ENCODE data around the gene TRMT1L. TPM values are rescaled to one million over a fixed set of nuclear protein-coding genes. Genes with fewer than 3 reads are reported as not detected.

TRMT1L gene
- total RNA-seq, 1 experiment from 2014 or later, result 21.7 TPM

DNA sequence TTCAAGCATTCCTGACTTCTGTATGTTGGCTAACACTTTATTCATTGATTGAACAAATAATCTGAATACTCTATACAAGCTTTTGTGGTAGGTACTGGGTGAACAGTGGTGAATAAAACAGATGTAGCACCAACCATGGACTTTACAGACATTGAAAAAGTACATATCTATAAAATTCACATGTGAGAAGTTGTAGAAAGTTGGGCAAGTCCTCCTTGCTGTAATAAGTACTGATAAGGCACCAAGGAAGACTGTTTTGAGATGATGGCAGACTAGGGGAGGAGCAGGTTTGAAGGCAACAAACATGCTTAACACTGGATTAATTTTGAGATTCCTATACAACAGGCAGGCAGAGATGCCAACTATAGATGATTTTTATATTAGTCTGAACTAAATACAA lies 69.0 kb downstream of the TRMT1L start:
- H3K4me3 ChIP-seq, result no peak overlapping the region
- no peak overlapping the region for H3K27ac ChIP-seq
- no peaks in the 10 kb centered on the region for H3K4me1 ChIP-seq
- no peaks in the 10 kb centered on the region for H3K9me3 ChIP-seq (replicated peaks)
- no peaks in the 10 kb centered on the region for H3K27me3 ChIP-seq
- DNase-seq, result no peak
- peaks cover 5% of the 10 kb centered on the region for H3K36me3 ChIP-seq

GRCh38 chr1:185087101-185087500 lies 69.7 kb downstream of the TRMT1L start:
- no peaks in the 10 kb centered on the region for H3K27me3 ChIP-seq
- DNase-seq, result no peak
- H3K36me3 ChIP-seq, result peaks cover 5% of the 10 kb centered on the region
- H3K9me3 ChIP-seq (replicated peaks), result no peaks in the 10 kb centered on the region
- no peak overlapping the region for H3K4me3 ChIP-seq
- H3K27ac ChIP-seq, result no peak overlapping the region
- H3K4me1 ChIP-seq, result no peaks in the 10 kb centered on the region

DNA sequence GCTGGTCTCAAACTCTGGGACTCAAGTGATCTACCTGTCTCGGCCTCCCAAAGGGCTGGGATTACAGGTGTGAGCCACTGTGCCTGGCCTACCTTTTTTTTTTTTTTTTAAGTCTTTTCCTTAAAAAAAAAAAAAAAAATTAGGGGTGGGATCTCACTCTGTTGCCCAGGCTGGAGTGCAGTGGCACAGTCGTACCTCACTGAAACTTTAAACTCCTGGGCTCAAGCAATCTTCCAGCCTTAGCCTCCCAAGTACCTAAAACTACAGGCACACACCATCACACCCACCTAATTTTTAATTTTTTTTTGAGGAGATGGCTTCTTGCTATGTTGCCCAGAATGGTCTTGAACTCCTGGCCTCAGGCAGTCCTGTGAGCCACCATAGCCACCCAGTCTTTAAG lies 72.9 kb downstream of the TRMT1L start:
- Histone ChIP-seq H3K36me3 (peaks cover 3% of the 10 kb centered on the region; the same call in 1 of the 2 replicates), H3K4me1 (no peaks in the 10 kb centered on the region), H3K27me3 (no peaks in the 10 kb centered on the region), H3K4me3 (no peak overlapping the region), H3K27ac (no peak overlapping the region), H3K9me3 (replicated peaks) (no peaks in the 10 kb centered on the region)
- no peak for DNase-seq

GRCh38 chr1:185080422-185080821 lies 76.3 kb downstream of the TRMT1L start:
- H3K36me3 ChIP-seq, result no peaks in the 10 kb centered on the region
- no peak overlapping the region for H3K4me3 ChIP-seq
- no peaks in the 10 kb centered on the region for H3K27me3 ChIP-seq
- H3K9me3 ChIP-seq (replicated peaks), result no peaks in the 10 kb centered on the region
- H3K4me1 ChIP-seq, result no peaks in the 10 kb centered on the region
- DNase-seq, result no peak
- no peak overlapping the region for H3K27ac ChIP-seq

- no peaks in the 10 kb centered on the region for H3K9me3 ChIP-seq (replicated peaks)
- H3K4me1 ChIP-seq, result no peaks in the 10 kb centered on the region
- no peak for DNase-seq
- no peaks in the 10 kb centered on the region for H3K36me3 ChIP-seq
- no peak overlapping the region for H3K4me3 ChIP-seq
- no peaks in the 10 kb centered on the region for H3K27me3 ChIP-seq
- H3K27ac ChIP-seq, result no peak overlapping the region
These were observed 79.4 kb downstream of the TRMT1L start for GRCh38 chr1:185077374-185077773.

DNA sequence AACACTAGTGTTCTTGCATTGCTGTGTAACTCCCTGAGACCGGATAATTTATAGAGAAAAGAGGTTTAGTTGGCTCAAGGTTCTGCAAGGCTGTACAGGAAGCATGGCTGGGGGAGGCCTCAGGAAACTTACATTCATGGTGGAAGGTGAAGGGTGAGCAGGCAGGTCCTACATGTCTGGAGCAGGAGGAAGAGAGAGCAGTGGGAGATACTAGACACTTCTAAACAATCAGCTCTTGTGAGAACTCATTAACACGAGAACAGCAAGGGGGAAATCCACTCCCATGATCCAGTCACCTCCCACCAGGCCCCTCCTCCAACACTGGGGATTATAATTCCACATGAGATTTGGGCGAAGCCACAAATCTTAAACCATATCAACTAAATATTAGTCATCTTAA lies 81.3 kb downstream of the TRMT1L start:
- no peak overlapping the region for H3K27ac ChIP-seq
- H3K36me3 ChIP-seq, result no peaks in the 10 kb centered on the region
- H3K4me3 ChIP-seq, result no peak overlapping the region
- no peaks in the 10 kb centered on the region for H3K27me3 ChIP-seq
- no peaks in the 10 kb centered on the region for H3K4me1 ChIP-seq
- DNase-seq, result no peak
- no peaks in the 10 kb centered on the region for H3K9me3 ChIP-seq (replicated peaks)

- H3K27me3 ChIP-seq, result no peaks in the 10 kb centered on the region
- H3K36me3 ChIP-seq, result no peaks in the 10 kb centered on the region
- H3K4me3 ChIP-seq, result no peak overlapping the region
- no peaks in the 10 kb centered on the region for H3K9me3 ChIP-seq (replicated peaks)
- no peak for DNase-seq
- H3K4me1 ChIP-seq, result no peaks in the 10 kb centered on the region
- no peak overlapping the region for H3K27ac ChIP-seq
These were observed 82.4 kb downstream of the TRMT1L start for GRCh38 chr1:185074307-185074706.

DNA sequence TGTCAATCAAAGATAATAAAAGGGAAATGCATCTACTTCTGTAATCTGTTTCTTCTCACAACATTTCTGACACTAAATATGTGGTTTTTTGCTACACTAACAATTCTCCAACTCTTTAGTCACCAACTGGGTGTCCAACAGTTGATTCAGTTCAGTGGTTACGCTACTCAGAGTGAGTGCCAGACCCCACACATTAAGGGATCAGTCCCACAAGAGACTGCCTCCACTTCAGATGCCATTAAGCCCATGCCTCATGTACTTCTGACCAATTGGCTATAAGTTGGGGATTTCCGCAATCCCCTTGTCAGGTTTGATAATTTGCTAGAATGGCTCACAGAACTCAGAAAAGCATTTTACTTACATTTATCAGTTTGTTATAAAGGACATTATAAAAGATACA lies 83.0 kb downstream of the TRMT1L start:
- no peaks in the 10 kb centered on the region for H3K9me3 ChIP-seq (replicated peaks)
- no peaks in the 10 kb centered on the region for H3K27me3 ChIP-seq
- H3K27ac ChIP-seq, result no peak overlapping the region
- H3K36me3 ChIP-seq, result no peaks in the 10 kb centered on the region
- H3K4me3 ChIP-seq, result no peak overlapping the region
- DNase-seq, result no peak
- H3K4me1 ChIP-seq, result no peaks in the 10 kb centered on the region

GRCh38 chr1:185070051-185070450 lies 86.7 kb downstream of the TRMT1L start:
- Histone ChIP-seq H3K4me3 (no peak overlapping the region), H3K27me3 (no peaks in the 10 kb centered on the region), H3K4me1 (no peaks in the 10 kb centered on the region), H3K36me3 (peaks cover 2% of the 10 kb centered on the region; the same call in 1 of the 2 replicates), H3K27ac (no peak overlapping the region), H3K9me3 (replicated peaks) (no peaks in the 10 kb centered on the region)
- DNase-seq, result no peak

- Histone ChIP-seq H3K9me3 (replicated peaks) (no peaks in the 10 kb centered on the region), H3K27me3 (no peaks in the 10 kb centered on the region), H3K4me1 (no peaks in the 10 kb centered on the region), H3K36me3 (peaks cover 2% of the 10 kb centered on the region; the same call in 1 of the 2 replicates), H3K4me3 (no peak overlapping the region), H3K27ac (no peak overlapping the region)
- DNase-seq, result no peak
These were observed 87.5 kb downstream of the TRMT1L start for GRCh38 chr1:185069202-185069772.

DNA sequence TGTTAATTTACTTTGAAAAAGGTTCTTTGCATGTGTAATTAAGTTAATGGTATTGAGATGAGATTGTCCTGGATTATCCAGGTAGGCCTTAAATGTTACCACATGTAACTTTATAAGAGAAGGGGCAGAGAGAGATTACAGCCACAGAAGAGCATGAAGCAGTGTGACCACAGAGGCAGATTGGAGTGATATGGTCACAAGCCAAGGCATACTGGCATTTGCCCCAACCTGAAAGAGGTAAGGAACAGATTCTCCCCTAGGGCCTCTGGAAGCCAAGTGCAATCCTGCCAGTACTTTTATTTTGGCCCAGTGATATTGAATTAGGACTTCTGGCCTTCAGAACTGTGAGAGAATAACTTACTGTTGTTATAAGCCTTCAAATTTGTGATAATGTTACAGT lies 88.4 kb downstream of the TRMT1L start:
- Histone ChIP-seq H3K36me3 (peaks cover 2% of the 10 kb centered on the region; the same call in 1 of the 2 replicates), H3K9me3 (replicated peaks) (no peaks in the 10 kb centered on the region), H3K4me1 (no peaks in the 10 kb centered on the region), H3K27ac (no peak overlapping the region), H3K27me3 (no peaks in the 10 kb centered on the region), H3K4me3 (no peak overlapping the region)
- DNase-seq, result no peak

Other genes starting within 250 kb of the TRMT1L start
- 0.46 and 0.59 TPM in 2 replicates for gene NIBAN1, start 182.4 kb downstream of the TRMT1L start, total RNA-seq (2014; rRNA removed; shearing (Covaris generic))
- gene RNF2, start 111.4 kb downstream of the TRMT1L start, total RNA-seq (2014; rRNA removed; shearing (Covaris generic)), result 30.0 TPM in 2 replicates
- 4.3 and 5.0 TPM in 2 replicates for gene SWT1, start 214 bp upstream of the TRMT1L start, total RNA-seq (2014; rRNA removed; shearing (Covaris generic))
- gene IVNS1ABP, start 160.3 kb upstream of the TRMT1L start, total RNA-seq (2014; rRNA removed; shearing (Covaris generic)), result 49.9 and 63.5 TPM in 2 replicates

Data from SJCRH30 (cell line).